HG03378 (cell line): ENCODE results near the gene PTPRS.

Source experiments
- ATAC-seq: cut with Tn5 transposase; IDR thresholded peaks from one replicate; pipeline ENCODE4 v1.9.1; 2021; ENCODE audit warnings: mild to moderate bottlenecking, moderate library complexity; ENCODE audit not compliant: unreplicated experiment

The PTPRS gene

DNA sequence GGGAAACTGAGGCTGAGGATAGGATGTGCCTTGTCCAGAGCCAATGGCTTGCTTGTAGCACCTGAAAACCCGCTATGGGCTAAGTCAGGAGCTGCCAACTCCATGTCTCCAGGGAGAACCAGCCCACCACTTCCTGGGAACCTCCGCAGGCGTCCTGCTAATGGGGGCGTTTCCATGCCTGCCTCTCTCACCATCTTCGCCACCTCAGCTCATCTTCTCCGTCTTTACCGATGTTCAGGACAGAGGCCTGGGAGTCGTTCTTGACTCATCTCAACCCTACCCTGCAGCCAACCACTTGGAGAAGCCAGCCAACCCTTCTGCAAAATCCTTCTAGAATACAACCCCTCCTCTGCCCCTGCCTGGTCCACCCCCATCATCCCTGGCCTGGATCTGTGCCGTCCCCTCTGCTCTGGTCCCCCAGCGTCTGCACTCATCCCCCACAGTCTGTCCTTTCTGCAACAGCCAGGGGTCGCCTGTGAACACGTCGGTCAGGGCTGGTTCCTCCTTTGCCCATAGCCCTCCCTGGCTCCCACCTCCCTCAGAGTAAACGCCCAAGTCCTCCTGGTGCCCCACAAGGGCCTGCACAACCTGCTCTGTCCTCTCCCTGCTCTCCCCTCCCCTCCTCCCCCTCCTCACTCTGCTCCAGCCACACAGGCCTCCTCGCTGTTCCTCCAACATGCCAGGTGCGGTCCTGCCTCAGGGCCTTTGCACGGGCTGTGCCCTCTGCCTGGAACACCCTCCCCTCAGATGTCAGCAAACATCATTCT lies 31.0 kb downstream of the PTPRS start:
- ATAC-seq = no peak

DNA sequence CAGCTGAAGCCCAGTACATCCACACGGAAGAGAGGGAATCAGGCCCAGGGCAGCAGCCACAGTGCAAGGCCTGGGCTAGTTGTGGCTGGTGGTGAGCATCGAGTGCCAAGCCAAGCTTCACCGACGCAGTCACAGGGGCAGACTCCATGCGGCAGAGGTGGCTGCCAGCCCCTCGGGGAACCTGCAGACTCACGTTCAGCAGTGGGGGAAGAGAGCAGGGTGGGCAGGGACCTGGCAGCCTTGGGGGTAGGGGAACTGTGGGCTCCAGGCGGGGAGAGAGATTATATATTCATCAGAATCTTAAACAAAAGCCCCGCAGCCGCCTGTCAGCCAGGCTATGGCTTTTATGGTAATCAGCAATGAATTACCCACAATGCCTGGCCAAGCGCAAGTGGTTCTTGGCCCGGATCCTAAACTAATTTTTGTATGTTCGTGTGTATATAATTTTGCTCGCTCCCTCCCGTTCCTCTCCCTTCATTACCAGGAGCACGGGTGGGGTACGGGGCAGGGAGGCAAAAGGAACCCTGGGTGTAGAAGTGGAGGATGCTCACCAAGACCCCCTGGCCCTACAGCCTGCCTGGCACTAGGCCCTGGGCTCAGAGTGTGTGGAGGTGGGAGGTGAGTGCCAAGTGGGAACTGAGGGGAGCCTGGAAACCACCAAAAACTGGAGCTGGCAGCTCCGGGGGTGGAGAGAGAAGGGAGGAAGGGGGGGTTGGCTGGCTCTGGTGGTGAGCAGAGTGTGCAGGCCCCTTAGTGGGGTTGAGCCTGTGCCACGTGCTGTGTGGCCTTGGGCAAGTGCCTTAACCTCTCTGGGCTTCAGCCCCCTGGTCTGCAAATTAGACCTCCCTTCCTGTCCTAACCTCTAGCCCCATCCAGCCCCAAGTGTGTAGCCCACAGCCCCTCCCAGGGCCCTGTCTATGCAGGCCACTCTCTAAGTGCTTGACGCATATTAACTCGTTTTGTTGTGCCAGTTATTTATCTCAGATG lies 31.9 kb downstream of the PTPRS start:
- ATAC-seq = no peak

DNA sequence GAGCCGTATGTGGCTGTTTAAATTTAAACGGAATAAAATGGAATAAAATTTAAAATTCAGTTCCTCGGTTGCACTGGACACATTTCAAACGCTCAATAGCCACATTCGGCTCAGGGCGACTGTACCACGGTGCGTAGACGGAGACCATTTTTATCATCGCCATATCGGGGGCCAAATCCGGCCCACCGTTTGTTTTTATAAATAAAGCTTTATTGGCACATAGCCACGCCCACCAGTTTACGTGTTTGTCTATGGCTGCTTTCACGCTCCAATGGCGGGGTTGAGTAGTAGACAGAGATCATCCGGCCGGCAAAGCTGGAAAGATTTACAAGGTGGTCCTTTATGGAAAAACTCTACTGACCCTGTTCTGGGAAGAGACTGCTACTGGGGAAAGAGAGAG lies 33.0 kb downstream of the PTPRS start:
- no peak for ATAC-seq

DNA sequence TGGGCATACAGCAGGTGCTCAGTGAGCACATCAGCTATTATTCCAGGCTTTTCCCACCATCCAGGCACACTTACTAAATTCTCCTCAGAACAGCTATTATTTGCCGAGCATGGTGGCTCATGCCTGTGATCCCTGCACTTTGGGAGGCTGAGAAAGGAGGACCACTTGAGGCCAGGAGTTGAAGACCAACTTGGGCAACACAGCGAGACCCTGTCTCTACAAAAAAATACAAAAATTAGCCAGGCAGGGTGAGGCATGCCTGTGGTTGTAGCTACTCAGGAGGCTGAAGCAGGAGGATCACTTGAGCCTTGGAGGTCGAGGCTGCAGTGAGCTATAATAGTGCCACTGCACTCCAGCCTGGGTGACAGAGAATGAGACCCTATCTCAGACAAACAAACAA lies 35.4 kb downstream of the PTPRS start:
- ATAC-seq = no peak

DNA sequence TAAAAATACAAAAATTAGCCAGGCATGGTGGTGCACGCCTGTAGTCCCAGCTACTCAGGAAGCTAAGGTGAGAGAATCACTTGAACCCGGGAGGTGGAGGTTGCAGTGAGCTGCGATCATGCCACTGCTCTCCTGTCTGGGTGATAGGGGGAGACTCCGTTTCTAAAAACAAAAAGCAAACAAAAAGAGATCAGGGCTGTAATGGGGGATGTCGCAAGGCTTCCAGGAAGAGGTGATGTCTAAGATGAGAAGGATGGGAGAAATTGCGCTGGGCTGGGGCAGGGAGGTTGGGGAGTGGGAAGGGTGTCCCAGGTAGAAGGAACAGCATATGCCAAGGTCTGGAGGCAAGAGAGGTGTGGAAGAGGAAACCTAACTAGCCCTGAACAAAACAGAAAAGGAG lies 36.1 kb downstream of the PTPRS start:
- ATAC-seq = no peak

DNA sequence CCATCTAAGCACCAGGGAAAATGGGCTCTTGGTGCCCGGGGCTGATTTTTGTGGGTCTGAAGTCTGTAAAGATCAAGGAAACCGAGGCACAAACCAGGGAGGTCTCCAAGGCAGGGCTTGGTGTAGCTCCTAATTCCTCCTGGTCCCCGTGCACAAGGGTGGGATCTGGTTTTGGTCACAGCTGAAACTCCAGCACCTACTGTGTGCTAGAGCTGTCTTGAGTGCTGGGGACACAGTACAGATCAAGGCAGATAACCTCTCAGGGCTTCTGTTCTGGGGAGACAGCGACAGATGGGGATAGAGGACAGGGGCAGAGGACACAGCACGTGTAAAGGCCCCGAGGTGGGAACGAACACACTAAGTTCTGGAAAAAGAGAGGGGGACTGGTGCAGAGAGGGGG lies 37.4 kb downstream of the PTPRS start:
- ATAC-seq = no peak

DNA sequence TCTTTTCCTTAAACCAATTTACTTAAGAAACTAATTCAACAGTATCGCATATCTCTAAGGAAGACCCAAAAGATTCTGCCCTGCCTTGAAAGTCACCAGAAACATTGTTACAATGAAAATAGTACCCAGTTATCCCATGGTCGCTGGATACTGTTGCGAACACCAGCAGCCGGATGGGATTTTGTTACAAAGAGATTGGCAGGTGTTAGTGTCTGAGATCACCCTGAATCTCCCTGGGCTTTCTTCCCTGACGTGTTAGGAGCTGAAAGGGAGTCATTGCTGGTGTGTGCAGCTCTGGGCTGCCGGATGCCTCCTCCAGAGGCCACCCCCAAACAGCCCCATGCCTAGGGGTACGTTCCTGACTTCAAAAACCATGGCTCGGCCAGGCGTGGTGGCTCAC lies 38.2 kb downstream of the PTPRS start:
- no peak for ATAC-seq

DNA sequence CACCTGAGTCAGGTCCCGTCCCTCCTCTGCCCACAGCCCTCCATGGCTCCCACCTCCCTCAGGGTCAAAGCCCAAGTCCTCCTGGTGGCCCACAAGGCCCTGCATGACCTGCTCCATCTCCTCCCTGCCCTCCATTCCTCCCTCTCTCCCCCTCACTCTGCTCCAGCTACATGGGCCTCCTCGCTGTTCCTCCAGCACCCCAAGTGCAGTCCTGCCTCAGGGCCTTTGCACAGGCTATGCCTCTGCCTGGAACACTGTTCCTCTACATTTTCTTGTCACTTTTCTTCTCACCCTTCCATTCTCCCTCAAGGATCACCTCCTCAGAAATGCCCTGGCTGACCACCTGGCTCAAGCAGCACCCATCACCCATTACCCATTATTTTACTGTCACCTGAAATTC lies 41.5 kb downstream of the PTPRS start:
- no peak for ATAC-seq

DNA sequence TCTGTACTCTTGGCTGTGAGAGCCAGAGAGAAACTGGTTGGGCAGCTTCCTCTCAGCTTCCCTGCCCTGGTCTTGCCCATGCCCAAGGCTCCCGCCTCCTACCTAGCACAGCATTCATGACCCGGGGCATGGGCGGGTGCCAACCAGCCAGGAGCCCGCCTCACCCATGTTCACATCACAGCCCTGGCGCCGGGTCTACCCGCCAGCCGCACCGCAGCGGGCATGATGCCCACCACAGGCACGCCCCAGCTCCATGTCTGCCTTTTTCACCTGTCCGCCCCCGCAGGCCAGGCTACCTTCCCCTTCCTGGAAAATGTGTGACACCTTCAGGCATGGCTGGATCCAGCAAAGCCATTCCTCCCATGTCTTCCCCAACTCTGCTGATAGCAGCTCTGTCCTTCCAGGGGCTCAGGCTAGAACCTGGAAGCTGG lies 42.1 kb downstream of the PTPRS start:
- no peak for ATAC-seq

DNA sequence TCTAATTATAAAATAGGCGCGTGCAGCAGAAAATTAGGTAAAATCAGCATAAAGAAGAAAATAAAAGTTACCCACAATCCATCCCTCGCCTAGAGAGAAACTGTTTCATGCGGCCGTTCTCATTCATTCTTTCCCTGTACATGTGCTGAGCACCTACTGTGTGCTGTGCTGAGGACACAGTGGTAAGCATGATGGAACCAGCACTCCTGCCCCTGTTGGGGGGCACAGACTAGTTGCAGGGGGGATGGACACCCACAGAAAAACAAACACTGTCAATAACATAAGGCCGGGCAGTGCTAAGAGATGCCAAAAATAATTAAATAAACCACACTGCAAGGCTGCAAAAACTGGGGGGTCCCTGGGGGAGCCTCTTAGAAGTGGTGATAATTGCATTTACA lies 43.3 kb downstream of the PTPRS start:
- ATAC-seq = no peak

DNA sequence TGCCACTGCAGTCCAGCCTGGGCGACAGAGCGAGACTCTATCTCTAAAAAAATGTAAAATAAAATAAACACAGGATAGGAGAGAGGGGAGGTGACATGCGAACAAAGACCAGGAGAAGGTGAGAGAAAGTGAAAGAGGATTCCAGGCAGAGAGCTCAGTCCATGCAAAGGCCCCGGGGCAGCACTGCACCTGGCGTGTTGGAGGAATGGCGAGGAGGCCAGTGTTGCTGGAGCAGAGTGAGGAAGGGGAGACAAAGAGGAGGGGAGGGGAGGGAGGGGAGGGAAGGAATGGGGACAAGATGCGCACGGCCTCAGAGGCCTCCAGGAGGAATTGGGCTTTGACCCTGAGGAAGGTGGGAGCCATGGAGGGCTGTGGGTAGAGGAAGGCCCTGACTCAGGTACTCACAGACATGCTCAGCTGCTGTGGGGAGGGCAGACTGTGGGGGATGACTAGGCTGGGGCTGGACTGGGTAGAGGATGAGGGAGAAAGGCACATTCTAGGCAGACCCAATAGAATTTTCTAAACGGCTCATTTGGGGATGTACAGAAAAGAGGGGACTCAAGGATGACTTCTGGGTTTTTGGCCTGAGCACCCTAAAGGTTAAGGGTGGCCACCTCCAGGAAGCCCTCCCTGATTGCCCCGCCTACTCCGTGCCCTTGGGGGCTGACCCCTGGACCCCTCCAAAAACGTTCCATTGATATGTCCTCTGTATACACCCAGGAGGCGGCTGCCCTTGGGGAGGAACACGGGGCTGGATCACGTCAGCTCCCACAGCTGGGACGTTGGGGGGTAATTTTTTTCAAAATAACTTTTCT lies 43.9 kb downstream of the PTPRS start:
- no peak for ATAC-seq

DNA sequence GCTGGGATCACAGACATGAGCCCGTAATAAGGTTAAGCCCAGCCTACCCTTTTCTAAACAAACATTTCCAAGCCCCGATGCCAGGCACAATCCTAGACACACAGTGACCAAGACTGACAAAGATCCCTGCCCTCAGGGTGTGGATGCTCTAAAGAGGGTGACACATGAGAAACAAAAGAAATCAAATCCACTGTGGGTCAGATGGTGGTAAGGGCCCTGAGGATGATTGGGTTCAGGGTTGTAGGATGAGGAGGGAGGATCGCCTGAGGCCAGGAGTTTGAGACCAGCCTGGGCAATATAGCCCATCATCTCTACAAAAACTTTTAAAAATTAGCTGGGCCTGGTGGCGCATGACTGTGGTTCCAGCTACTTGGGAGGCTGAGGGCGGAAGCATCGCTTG lies 44.6 kb downstream of the PTPRS start:
- ATAC-seq = no peak

DNA sequence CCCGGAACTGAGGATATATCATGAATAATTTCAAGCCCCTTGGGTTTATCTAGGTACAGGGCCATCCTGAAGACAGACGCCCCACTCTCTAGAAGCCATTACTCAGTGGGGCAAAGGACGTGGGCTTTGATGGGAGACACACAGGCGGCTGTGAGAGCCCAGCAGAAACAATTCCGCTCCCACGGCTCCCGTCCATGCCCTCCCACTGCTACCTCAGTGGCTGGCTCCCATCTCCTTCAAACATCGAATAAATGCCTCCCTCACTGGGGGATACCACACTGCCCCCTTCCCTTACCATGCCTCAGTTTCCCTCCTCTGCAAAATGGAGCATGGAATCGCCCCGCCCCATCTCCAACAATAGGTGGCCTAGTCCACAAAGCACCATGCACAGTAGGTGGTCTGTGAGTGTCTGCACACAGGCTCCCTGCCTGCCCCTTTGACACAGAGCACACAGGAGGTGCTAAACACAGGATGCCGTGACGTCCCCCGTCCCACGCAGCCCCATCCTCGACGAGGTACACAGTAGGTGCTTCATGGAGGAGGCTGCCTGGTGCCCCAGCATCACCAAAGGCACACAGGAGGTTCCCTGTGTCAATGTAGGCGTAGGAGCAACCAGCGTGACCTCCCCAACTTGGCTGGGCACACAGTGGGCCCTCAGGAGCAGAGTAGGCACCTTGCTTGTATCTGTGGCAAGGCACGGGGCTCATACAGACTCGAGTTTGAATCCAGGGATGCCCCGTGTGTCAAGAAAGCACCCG lies 46.0 kb downstream of the PTPRS start:
- ATAC-seq = no peak

DNA sequence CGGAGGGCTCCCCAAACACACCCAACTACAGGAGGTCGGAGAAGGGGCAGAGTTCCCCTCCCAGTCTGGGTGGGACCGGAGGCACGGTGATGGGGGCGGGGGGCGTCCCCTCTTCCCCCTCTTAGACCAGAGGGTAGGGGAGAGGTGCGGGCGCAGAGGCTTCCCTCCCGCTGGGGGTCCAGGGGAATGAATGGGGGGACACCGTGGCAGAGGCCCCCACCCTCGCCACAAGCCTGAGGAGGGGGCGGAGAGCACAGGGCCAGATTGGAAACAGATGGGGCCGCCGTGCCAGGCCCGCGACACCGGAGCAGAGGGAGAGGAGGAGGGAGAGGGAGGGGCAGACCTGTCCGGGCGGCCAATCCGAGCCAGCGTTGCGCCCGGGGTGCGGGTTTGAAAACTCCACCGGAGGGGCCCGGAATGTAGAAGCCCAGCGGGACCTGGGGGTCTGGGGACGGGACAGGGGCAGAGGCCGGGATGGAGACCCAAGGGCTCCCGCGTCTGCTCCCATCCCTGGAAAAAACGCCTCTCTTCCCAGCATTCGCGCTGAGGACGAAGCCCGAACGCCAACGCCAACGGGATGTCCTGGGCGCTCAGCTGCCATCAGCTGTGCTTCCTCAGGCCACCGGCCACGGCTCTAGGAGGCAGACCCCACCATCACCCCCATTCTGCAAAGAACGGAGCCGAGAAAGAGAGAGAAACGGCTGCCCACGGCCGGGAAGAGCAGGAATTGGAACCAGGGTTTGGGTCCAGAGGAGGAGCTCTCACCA lies 46.8 kb downstream of the PTPRS start:
- ATAC-seq = no peak

DNA sequence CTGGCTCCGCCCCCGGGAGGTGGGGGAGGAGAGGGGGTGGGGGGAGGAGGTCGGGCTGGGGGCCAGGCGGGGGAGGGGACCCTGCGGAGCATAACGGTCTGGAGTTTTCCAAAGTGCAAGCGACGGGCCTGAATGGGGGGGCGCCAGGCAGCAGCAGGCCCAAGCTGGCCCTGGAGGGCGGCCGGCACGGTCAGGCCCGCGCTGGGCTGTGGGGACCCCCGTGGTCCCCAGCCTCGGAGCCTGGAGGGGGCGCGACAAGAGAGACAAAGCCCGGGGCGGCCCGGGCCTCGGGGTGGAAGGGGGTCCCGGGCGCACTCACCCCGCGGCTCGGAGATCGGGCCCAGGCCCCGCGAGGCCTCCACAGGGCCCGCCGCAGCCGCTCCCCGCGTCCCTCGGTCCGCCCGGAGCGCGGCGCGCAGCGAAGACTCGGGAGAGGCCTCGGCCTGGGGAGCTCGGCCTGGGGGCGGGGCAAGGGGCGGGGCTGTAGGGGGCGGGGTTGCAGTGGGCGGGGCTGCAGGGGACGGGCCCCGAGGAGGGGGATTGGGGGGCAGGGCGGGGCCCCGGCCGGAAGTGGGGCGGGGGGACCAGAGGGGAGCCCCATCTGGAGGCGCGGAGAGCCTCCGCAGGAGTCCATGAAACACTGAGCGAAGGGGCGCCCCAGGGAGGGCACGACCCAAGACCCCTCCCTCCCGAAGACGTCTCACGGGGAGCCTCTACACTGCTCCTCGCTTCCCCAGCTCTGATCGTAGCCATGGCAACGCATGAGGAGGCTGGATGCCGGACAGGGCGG lies 47.6 kb downstream of the PTPRS start:
- no peak for ATAC-seq

DNA sequence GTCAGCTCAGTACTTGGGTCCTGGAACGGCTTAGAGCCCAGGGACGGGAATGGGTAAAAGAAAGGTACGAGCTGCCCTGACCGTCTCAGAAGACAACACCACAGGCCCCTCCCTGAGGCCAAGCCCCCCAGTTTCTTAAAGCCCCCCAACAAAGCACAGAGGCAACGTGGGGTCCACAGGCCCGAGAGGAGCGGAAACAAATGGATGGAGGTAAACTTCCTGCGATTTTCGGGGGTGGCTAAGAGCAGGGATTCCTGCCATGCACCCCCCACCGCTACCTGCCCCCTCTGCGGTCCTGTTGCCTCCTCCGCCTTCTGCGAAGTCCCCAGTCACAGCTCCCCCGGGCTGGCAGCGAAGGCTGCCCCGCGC lies 48.2 kb downstream of the PTPRS start:
- no peak for ATAC-seq

DNA sequence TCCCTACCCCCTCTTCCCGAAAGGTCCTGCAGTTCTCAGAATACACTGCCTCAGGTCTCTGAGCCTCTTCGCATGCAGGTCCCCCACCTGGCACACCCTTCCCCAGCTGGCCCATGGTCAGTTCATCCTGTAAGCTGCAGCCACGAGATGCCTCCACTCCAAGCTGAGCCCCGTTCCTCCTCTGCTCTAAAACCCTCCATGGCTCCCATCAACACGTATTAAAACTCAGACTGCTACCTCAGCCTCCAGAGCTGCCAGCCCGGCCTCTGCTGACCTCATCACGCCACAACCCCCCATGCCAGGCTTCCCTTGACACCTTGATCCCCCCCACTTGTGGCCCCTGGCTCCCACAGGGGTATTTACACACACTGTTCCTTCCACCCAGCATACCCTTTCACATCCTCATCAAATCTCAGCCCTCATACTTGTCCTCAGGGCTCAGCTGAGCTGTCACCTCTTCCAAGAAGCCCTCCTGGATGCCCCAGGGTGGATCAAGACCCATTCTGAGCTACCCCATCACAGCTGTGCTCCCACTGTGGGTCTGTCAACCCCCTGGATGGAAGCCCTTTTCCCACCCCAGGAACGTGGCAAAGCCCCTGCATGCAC lies 48.9 kb downstream of the PTPRS start:
- ATAC-seq = no peak
